HFFc6 (cell line): Measurements from ENCODE around the gene AKIRIN1. TPM values are rescaled to one million over a fixed set of nuclear protein-coding genes. Genes with fewer than 3 reads are reported as not detected.

ENCODE experiments used
- DNase-seq: peaks from one replicate; pipeline ENCODE4 v3.0.0-alpha.2; 2018
- H3K27ac Mint-ChIP-seq: 2 replicates; pipeline ENCODE4 v1.8.0; 2020; ENCODE audit warnings: mild to moderate bottlenecking, mixed read lengths
- H3K27me3 Mint-ChIP-seq: 2 replicates; pipeline ENCODE4 v1.8.0; 2021; ENCODE audit warnings: mild to moderate bottlenecking, moderate library complexity, mixed read lengths; ENCODE audit not compliant: insufficient read depth
- H3K36me3 Mint-ChIP-seq: 2 replicates; pipeline ENCODE4 v1.8.0; 2021; ENCODE audit warnings: low read depth, mixed read lengths
- H3K4me1 Mint-ChIP-seq: 2 replicates; pipeline ENCODE4 v1.8.0; 2020; ENCODE audit warnings: low read depth, mixed read lengths
- H3K4me3 Mint-ChIP-seq: 2 replicates; pipeline ENCODE4 v1.8.0; 2020; ENCODE audit warnings: mild to moderate bottlenecking, moderate library complexity, mixed read lengths
- H3K9me3 Mint-ChIP-seq: 2 replicates; pipeline ENCODE4 v1.8.0; 2020; ENCODE audit warnings: mild to moderate bottlenecking, mixed read lengths
- CTCF ChIP-seq: fragments of 200-600 bp; sonication (generic); IDR thresholded peaks from 2 replicates; pipeline ENCODE4 v1.5.0; 2021; ENCODE audit warnings: antibody characterized with exemption, mild to moderate bottlenecking
- total RNA-seq, 6 experiments: library from RNA; stranded (reverse); fragmentation: NEBNext Ultra II Directional; extraction: Animal tissue kit (Norgen Biotek cat#: 25700); gene quantifications; 2 replicates in 1 of 6; 3 replicates in 5 of 6; pipeline ENCODE4 v1.2.3, GENCODE V29; 2021

The AKIRIN1 gene
- total RNA-seq, 6 experiments from 2014 or later, result 63.3 to 78.7 (median 71.2) TPM

- Mint-ChIP-seq H3K9me3 (no peaks in the 10 kb centered on the region), H3K36me3 (peaks cover 27% of the 10 kb centered on the region), H3K27me3 (no peaks in the 10 kb centered on the region; the same call in 1 of the 2 replicates), H3K27ac (peak overlapping the region; percentile 65), H3K4me1 (peaks cover 31% of the 10 kb centered on the region), H3K4me3 (no peak overlapping the region)
- DNase-seq, result no peak
- no peak for TF ChIP-seq CTCF
These were observed 54.2 kb downstream of the AKIRIN1 start for GRCh38 chr1:39045231-39045630.

GRCh38 chr1:39046613-39047210, 55.6 kb downstream of the AKIRIN1 start:
- peaks cover 38% of the 10 kb centered on the region for H3K4me1 Mint-ChIP-seq
- H3K9me3 Mint-ChIP-seq, result no peaks in the 10 kb centered on the region
- peak; percentile 6 for DNase-seq
- H3K4me3 Mint-ChIP-seq, result peak overlapping the region; percentile 69
- H3K27ac Mint-ChIP-seq, result peak overlapping the region; percentile 99
- peaks cover 27% of the 10 kb centered on the region for H3K36me3 Mint-ChIP-seq
- no peaks in the 10 kb centered on the region; the same call in 1 of the 2 replicates for H3K27me3 Mint-ChIP-seq
- no peak for TF ChIP-seq CTCF

- H3K36me3 Mint-ChIP-seq, result peaks cover 25% of the 10 kb centered on the region
These were observed 56.5 kb downstream of the AKIRIN1 start for GRCh38 chr1:39047374-39048229.

GRCh38 chr1:39048745-39049370, 57.8 kb downstream of the AKIRIN1 start:
- H3K4me3 Mint-ChIP-seq, result no peak overlapping the region
- H3K4me1 Mint-ChIP-seq, result peaks cover 38% of the 10 kb centered on the region
- H3K27me3 Mint-ChIP-seq, result no peaks in the 10 kb centered on the region; the same call in 1 of the 2 replicates
- peak overlapping the region; percentile 99 for H3K27ac Mint-ChIP-seq
- no peak for TF ChIP-seq CTCF
- peaks cover 12% of the 10 kb centered on the region for H3K36me3 Mint-ChIP-seq
- no peak for DNase-seq
- no peaks in the 10 kb centered on the region for H3K9me3 Mint-ChIP-seq

More at GRCh38 chr1:39047374-39048229, 56.5 kb downstream of the AKIRIN1 start:
- H3K27ac Mint-ChIP-seq, result peak overlapping the region; percentile 99
- no peaks in the 10 kb centered on the region for H3K9me3 Mint-ChIP-seq
- H3K27me3 Mint-ChIP-seq, result no peaks in the 10 kb centered on the region; the same call in 1 of the 2 replicates
- no peak for TF ChIP-seq CTCF
- peak overlapping the region; percentile 69 for H3K4me3 Mint-ChIP-seq
- H3K4me1 Mint-ChIP-seq, result peaks cover 38% of the 10 kb centered on the region
- peak; percentile 95 for DNase-seq

- Mint-ChIP-seq H3K27ac (peak overlapping the region; percentile 21; the same call in 1 of the 2 replicates), H3K4me3 (no peak overlapping the region), H3K36me3 (peaks cover 8% of the 10 kb centered on the region), H3K9me3 (no peaks in the 10 kb centered on the region), H3K27me3 (no peaks in the 10 kb centered on the region), H3K4me1 (peaks cover 38% of the 10 kb centered on the region)
- TF ChIP-seq CTCF, result no peak
- no peak for DNase-seq
These were observed 58.9 kb downstream of the AKIRIN1 start for GRCh38 chr1:39050001-39050400.
